Activated T-helper 9 cell treated with anti-CD3 and anti-CD28 coated beads, Interleukin-2, amount 50 U/mL, for 16 hours (primary cell): ENCODE results near the gene WDR45B.

Experiments
- DNase-seq: peaks from one replicate; pipeline ENCODE4 v3.0.0-alpha.2; 2020; ENCODE audit warnings: low read depth

The WDR45B gene

GRCh38 chr17:82677353-82677925 is 29.2 kb upstream of the WDR45B start:
- no peak for DNase-seq

GRCh38 chr17:82675476-82676245 is 27.4 kb upstream of the WDR45B start:
- no peak for DNase-seq

- DNase-seq: no peak
Observed at GRCh38 chr17:82674656-82675475, 26.6 kb upstream of the WDR45B start.

- no peak for DNase-seq
Observed at GRCh38 chr17:82670661-82671450, 22.6 kb upstream of the WDR45B start.

GRCh38 chr17:82668631-82669099 is 20.4 kb upstream of the WDR45B start:
- DNase-seq: no peak

GRCh38 chr17:82668024-82668630 is 19.9 kb upstream of the WDR45B start:
- DNase-seq: no peak

GRCh38 chr17:82667668-82668000 is 19.4 kb upstream of the WDR45B start:
- DNase-seq: no peak

- no peak for DNase-seq
Observed at GRCh38 chr17:82666931-82667667, 18.9 kb upstream of the WDR45B start.

- DNase-seq: no peak
Observed at GRCh38 chr17:82665891-82666290, 17.6 kb upstream of the WDR45B start.

GRCh38 chr17:82665217-82665616 is 17.0 kb upstream of the WDR45B start:
- DNase-seq: no peak

- no peak for DNase-seq
Observed at GRCh38 chr17:82664701-82665182, 16.5 kb upstream of the WDR45B start.

GRCh38 chr17:82664276-82664575 is 16.0 kb upstream of the WDR45B start:
- DNase-seq: no peak

GRCh38 chr17:82663381-82664275 is 15.4 kb upstream of the WDR45B start:
- DNase-seq: no peak

GRCh38 chr17:82662711-82663261 is 14.5 kb upstream of the WDR45B start:
- no peak for DNase-seq

- DNase-seq: no peak
Observed at GRCh38 chr17:82661717-82662683, 13.8 kb upstream of the WDR45B start.

- DNase-seq: no peak
Observed at GRCh38 chr17:82659886-82660285, 11.6 kb upstream of the WDR45B start.

- no peak for DNase-seq
Observed at GRCh38 chr17:82658796-82659452, 10.7 kb upstream of the WDR45B start.

- DNase-seq: no peak
Observed at GRCh38 chr17:82658331-82658730, 10.1 kb upstream of the WDR45B start.
